AG04450 (cell line): ENCODE results near the gene NTM. TPM values are rescaled to one million over a fixed set of nuclear protein-coding genes. Genes with fewer than 3 reads are reported as not detected.
A peak's percentile ranks its signal among the peaks of the same experiment; 100 is the strongest.
"Not testable (repeated sequence)": the region's sequence is repeated elsewhere in the genome, so short reads cannot be mapped to it uniquely, and the experiment has no call there.

Experiments used
- CTCF ChIA-PET: fragments of 300-600, 350-600 bp; formaldehyde crosslinking; extraction: SDS; loops from one replicate; lab custom pipeline; 2022; ENCODE audit warnings: antibody characterized with exemption, inconsistent platforms; lab: Charles Lee
- POLR2A ChIA-PET: fragments of 350-600 bp; formaldehyde crosslinking; extraction: SDS; loops from one replicate; lab custom pipeline; 2021; ENCODE audit warnings: antibody characterized with exemption, inconsistent platforms; lab: Yijun Ruan, JAX
- DNase-seq: peaks from one replicate; pipeline ENCODE4 v3.0.0-alpha.2; 2011; ENCODE audit warnings: low read depth, low spot score
- H3K27ac ChIP-seq: one replicate; pipeline ENCODE4 v1.5.1; 2012; ENCODE audit warnings: low read depth, low read length, control low read depth
- H3K27me3 ChIP-seq: one replicate; pipeline ENCODE4 v1.6.0; 2012; ENCODE audit warnings: low read length; ENCODE audit not compliant: control insufficient read depth, insufficient read depth
- H3K4me3 ChIP-seq: 2 replicates; pipeline ENCODE4 v1.5.1; 2011; ENCODE audit warnings: mild to moderate bottlenecking, low read depth, low read length, control low read depth
- H3K9me3 ChIP-seq: 2 replicates; pipeline ENCODE4 v1.5.1; 2012; ENCODE audit warnings: low read length; ENCODE audit not compliant: control insufficient read depth, insufficient read depth
- CTCF ChIP-seq: IDR thresholded peaks from 2 replicates; pipeline ENCODE4 v1.5.1; 2011; ENCODE audit warnings: low read depth, low read length, control low read depth, inconsistent platforms
- polyA plus RNA-seq: library from polyadenylated mRNA; depleted of rRNA; stranded (reverse); fragments of >200 nt; gene quantifications from 2 replicates; pipeline ENCODE4 v1.2.3, GENCODE V29; 2011

The NTM gene
- polyA plus RNA-seq, 1 experiment, result 26.9 TPM

DNA sequence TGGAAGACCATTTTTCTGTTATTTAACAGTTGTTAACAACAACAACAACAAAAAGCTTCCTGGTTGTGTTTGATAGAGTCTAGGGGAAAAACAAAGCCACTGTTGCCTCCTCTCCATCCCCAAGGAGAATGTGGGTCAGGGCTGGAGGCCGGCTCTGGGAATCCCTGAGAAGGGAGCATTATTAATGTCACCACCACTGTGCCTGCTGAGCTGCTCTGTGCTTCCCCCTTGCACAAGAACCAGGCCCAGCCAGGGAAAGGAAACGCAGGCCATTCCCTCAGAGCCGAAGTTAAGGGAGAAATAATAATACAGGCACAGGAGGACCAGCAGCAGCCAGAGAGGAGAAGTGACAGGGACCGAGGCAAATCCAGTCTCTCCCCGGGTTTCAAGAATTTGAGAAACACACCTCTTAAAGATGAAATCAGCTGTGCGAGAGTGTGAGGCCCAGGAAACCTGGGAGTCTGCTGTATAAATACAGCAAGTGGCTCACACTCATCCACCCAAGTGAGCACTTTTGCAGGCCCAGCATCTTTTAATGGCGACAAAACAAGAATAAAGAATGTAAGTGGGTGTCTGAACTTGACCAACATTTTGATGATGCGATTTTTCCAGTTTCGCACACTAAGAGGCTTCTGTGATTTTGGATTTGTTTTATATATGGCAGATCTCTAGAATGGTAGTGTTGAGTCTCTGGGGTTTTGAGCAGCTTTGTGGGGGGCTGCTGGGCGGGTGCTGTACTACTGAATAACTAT is 539.2 kb downstream of the NTM start:
- no peak overlapping the region for H3K27ac ChIP-seq
- CTCF ChIA-PET, result interaction anchor here (3.7 to 4.7 kb wide), 3 partner anchors 40 to 217 kb away, joined by 19 to 88 read pairs (median 31); no protein-coding TSS in a partner anchor
- no peaks in the 10 kb centered on the region for H3K9me3 ChIP-seq
- no peaks in the 10 kb centered on the region for H3K27me3 ChIP-seq
- no peak for TF ChIP-seq CTCF
- peak overlapping the region; percentile 88 for H3K4me3 ChIP-seq
- POLR2A ChIA-PET, result interaction anchor here (0.8 to 2.6 kb wide), 2 partner anchors 68 to 217 kb away, joined by 4 to 12 read pairs; no protein-coding TSS in a partner anchor
- no peak for DNase-seq

- no peak for DNase-seq
- TF ChIP-seq CTCF, result no peak
- no peaks in the 10 kb centered on the region for H3K9me3 ChIP-seq
- H3K27ac ChIP-seq, result no peak overlapping the region
- H3K27me3 ChIP-seq, result no peaks in the 10 kb centered on the region
- ChIA-PET POLR2A (interaction anchor here (2.6 kb wide), 1 partner anchor 217 kb away, joined by 12 read pairs; no protein-coding TSS in a partner anchor), CTCF (interaction anchor here (1.0 to 7.0 kb wide), 8 partner anchors 13 to 218 kb away, joined by 3 to 134 read pairs (median 18); no protein-coding TSS in a partner anchor)
- peak overlapping the region; percentile 88 for H3K4me3 ChIP-seq
Observed at GRCh38 chr11:131910178-131910522, 539.7 kb downstream of the NTM start.

- POLR2A ChIA-PET, result interaction anchor here (2.6 kb wide), 1 partner anchor 216 kb away, joined by 12 read pairs; no protein-coding TSS in a partner anchor
- no peak for DNase-seq
- Histone ChIP-seq H3K4me3 (peak overlapping the region; percentile 88), H3K27ac (peak overlapping the region; percentile 25), H3K27me3 (no peaks in the 10 kb centered on the region), H3K9me3 (no peaks in the 10 kb centered on the region)
- TF ChIP-seq CTCF, result no peak; the same call in 1 of the 2 replicates
- CTCF ChIA-PET, result interaction anchor here (0.6 to 7.0 kb wide), 21 partner anchors 9 to 1127 kb away, joined by 3 to 134 read pairs (median 4); no protein-coding TSS in a partner anchor
Observed at GRCh38 chr11:131910523-131911387, 540.3 kb downstream of the NTM start.

DNA sequence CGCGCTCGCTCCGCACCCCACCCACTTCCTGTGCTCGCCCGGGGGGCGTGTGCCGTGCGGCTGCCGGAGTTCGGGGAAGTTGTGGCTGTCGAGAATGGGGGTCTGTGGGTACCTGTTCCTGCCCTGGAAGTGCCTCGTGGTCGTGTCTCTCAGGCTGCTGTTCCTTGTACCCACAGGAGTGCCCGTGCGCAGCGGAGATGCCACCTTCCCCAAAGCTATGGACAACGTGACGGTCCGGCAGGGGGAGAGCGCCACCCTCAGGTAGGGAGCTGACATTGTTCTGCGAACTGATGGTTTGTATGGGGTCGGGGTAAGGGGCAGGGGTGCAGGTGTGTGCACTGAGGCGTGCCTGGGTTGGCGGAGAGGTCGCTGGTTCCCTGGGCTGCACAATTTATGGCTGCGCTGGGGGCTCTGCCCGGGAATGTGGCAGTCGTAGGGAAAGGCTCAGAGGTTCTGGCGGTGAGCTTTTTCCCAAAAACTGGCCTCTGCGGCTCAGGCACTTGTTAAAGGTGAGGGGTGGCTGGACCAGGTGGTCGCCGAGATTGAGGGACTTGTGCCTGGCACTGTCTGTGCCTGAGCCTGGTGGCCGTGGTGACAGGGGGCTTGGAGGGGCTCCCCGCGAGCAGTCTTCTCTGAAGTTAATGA is 541.1 kb downstream of the NTM start:
- not testable (repeated sequence) for H3K27ac ChIP-seq, H3K9me3 ChIP-seq, H3K27me3 ChIP-seq, DNase-seq
- ChIA-PET CTCF (interaction anchor here (0.6 to 7.0 kb wide), 26 partner anchors 10 to 1126 kb away, joined by 3 to 134 read pairs (median 4); no protein-coding TSS in a partner anchor), POLR2A (interaction anchor here (2.6 kb wide), 1 partner anchor 215 kb away, joined by 12 read pairs; no protein-coding TSS in a partner anchor)
- peak; percentile 55 for TF ChIP-seq CTCF
- H3K4me3 ChIP-seq, result peak overlapping the region; percentile 88
